Neural cell (in vitro differentiated cells): ENCODE data around the gene SLC13A3. TPM values are rescaled to one million over a fixed set of nuclear protein-coding genes. Genes with fewer than 3 reads are reported as not detected.

ENCODE experiments used
- H2AFZ ChIP-seq: fragments of 200-600, 300-800 bp; sonication (generic), shearing (Covaris generic); 2 replicates; pipeline ENCODE4 v1.6.0; 2014; ENCODE audit warnings: low read depth, mild to moderate bottlenecking, antibody characterized with exemption, low read length, moderate library complexity
- H3F3A ChIP-seq: fragments of 200-600 bp; shearing (Covaris generic); 2 replicates; pipeline ENCODE4 v1.6.1; 2016; ENCODE audit warnings: mild to moderate bottlenecking, moderate library complexity, mixed read lengths, antibody characterized with exemption, low read length; ENCODE audit not compliant: insufficient read depth, poor library complexity, severe bottlenecking
- H3K27ac ChIP-seq: fragments of 200-600, 300-800 bp; sonication (generic), shearing (Covaris generic); 2 replicates; pipeline ENCODE4 v1.5.1; 2014; ENCODE audit warnings: mild to moderate bottlenecking, low read length, moderate library complexity
- H3K27me3 ChIP-seq: fragments of 300-800, 200-600 bp; sonication (generic), shearing (Covaris generic); 2 replicates; pipeline ENCODE4 v1.6.0; 2014; ENCODE audit warnings: mild to moderate bottlenecking, low read depth, low read length, moderate library complexity; ENCODE audit not compliant: insufficient read depth
- H3K36me3 ChIP-seq: fragments of 300-800, 200-600 bp; sonication (generic), shearing (Covaris generic); 2 replicates; pipeline ENCODE4 v1.5.1; 2014; ENCODE audit warnings: mild to moderate bottlenecking, antibody characterized with exemption, low read length, moderate library complexity; ENCODE audit not compliant: insufficient read depth
- H3K4me2 ChIP-seq: fragments of 300-800, 200-600 bp; sonication (generic), shearing (Covaris generic); 2 replicates; pipeline ENCODE4 v1.6.0; 2014; ENCODE audit warnings: mild to moderate bottlenecking, low read length
- H3K4me3 ChIP-seq: fragments of 300-800, 200-600 bp; sonication (generic), shearing (Covaris generic); 2 replicates; pipeline ENCODE4 v1.5.1; 2014; ENCODE audit warnings: mild to moderate bottlenecking, low read length, moderate library complexity
- H3K79me2 ChIP-seq: fragments of 200-600 bp; shearing (Covaris generic); replicated peaks from 2 replicates; pipeline ENCODE4 v1.6.0; 2014; ENCODE audit warnings: mild to moderate bottlenecking, low read length, moderate library complexity; ENCODE audit not compliant: insufficient read depth
- H3K9ac ChIP-seq: fragments of 300-800, 200-600 bp; sonication (generic), shearing (Covaris generic); 2 replicates; pipeline ENCODE4 v1.6.1; 2016; ENCODE audit warnings: mild to moderate bottlenecking, low read length, mixed read lengths
- H3K9me2 ChIP-seq: fragments of 200-600 bp; shearing (Covaris generic); 2 replicates; pipeline ENCODE4 v1.6.1; 2016; ENCODE audit warnings: mild to moderate bottlenecking, low read length, mixed read lengths; ENCODE audit not compliant: insufficient read depth
- H3K9me3 ChIP-seq: fragments of 200-600, 300-800 bp; sonication (generic), shearing (Covaris generic); 2 replicates; pipeline ENCODE4 v1.6.1; 2016; ENCODE audit warnings: mild to moderate bottlenecking, mixed run types, low read length, moderate library complexity, mixed read lengths
- H4K20me1 ChIP-seq: fragments of 200-600 bp; shearing (Covaris generic); 2 replicates; pipeline ENCODE4 v1.6.1; 2016; ENCODE audit warnings: mild to moderate bottlenecking, mixed run types; ENCODE audit not compliant: insufficient read depth
- EP300 ChIP-seq: fragments of 450-650 bp; conservative IDR thresholded peaks from 2 replicates; pipeline ENCODE4 v1.6.1; 2014; ENCODE audit warnings: antibody characterized with exemption, mild to moderate bottlenecking, moderate library complexity; ENCODE audit not compliant: poor library complexity, severe bottlenecking
- MXI1 ChIP-seq: fragments of 450-650 bp; conservative IDR thresholded peaks from 2 replicates; pipeline ENCODE4 v1.6.1; 2014; ENCODE audit warnings: antibody characterized with exemption, mild to moderate bottlenecking; ENCODE audit not compliant: poor library complexity, severe bottlenecking
- TAF1 ChIP-seq: IDR thresholded peaks from 2 replicates; pipeline ENCODE4 v1.6.1; 2012; ENCODE audit warnings: low read depth
- polyA plus RNA-seq: library from polyadenylated mRNA; depleted of rRNA; stranded (reverse); fragments of >200 nt; gene quantifications from 2 replicates; pipeline ENCODE4 v1.2.3, GENCODE V29; 2014
- TF ChIP-seq, protein P1 (sequence below): fragments of 450-650 bp; IDR thresholded peaks from 2 replicates; pipeline ENCODE4 v1.5.1; 2014; ENCODE audit warnings: antibody characterized with exemption, mild to moderate bottlenecking, moderate library complexity; ENCODE audit not compliant: poor library complexity, severe bottlenecking
- TF ChIP-seq, protein P2 (sequence below): IDR thresholded peaks from 2 replicates; pipeline ENCODE4 v1.6.1; 2012; ENCODE audit warnings: borderline replicate concordance

SLC13A3 gene
- polyA plus RNA-seq, 1 donor from 2014 or later: 5.5 TPM

DNA sequence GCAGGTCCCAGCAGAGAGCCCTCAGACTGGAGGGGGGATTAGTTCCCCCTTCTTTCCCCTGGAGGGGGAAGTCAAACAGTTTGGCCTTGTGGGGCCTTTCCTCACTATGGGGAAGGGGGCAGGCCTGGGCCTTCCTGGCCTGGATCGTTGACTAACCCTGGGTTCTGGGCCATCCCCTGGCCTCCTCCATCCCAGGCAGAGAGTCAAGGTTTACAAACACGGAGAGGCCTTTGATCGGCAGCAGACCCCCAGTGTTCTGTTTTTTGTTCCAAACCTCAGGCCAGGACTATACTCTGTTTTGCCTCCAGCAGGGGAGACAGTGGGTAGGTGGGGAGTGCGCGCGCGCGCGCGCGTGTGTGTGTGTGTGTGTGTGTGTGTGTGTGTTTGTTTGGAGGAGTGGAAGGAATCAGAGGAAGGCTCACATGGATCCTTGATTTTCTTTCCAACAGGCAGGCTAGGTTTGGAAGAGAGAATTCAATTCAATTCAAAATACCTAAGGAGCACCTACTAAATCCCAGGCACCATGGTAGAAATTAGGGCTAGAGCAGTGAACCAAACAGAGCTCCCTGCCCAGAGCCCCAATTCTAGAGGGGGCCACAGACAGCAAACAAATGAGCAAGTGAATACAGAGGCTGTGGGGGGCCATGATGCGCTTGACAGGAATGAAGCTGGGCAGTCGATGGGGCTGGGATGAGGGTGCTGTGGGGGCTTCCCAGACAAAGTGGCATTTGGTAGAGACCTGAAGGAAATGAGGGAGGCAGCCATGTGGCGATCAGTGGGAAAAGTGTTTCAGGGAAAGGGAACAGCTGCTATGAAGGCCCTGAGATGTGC lies 23.2 kb upstream of the SLC13A3 start:
- no peaks in the 10 kb centered on the region for H3F3A ChIP-seq
- no peaks in the 10 kb centered on the region for H3K36me3 ChIP-seq
- no peak overlapping the region for H3K4me2 ChIP-seq
- no peaks in the 10 kb centered on the region for H3K27me3 ChIP-seq
- H2AFZ ChIP-seq: no peak overlapping the region
- H3K9ac ChIP-seq: no peak overlapping the region
- H3K9me2 ChIP-seq: no peaks in the 10 kb centered on the region
- H3K79me2 ChIP-seq: no peaks in the 10 kb centered on the region
- no peak overlapping the region for H3K4me3 ChIP-seq
- peaks cover 3% of the 10 kb centered on the region for H3K9me3 ChIP-seq
- H4K20me1 ChIP-seq: no peaks in the 10 kb centered on the region
- TF ChIP-seq TAF1 (no peak), MXI1 (no peak), EP300 (no peak)
- TF ChIP-seq, protein P1, sequence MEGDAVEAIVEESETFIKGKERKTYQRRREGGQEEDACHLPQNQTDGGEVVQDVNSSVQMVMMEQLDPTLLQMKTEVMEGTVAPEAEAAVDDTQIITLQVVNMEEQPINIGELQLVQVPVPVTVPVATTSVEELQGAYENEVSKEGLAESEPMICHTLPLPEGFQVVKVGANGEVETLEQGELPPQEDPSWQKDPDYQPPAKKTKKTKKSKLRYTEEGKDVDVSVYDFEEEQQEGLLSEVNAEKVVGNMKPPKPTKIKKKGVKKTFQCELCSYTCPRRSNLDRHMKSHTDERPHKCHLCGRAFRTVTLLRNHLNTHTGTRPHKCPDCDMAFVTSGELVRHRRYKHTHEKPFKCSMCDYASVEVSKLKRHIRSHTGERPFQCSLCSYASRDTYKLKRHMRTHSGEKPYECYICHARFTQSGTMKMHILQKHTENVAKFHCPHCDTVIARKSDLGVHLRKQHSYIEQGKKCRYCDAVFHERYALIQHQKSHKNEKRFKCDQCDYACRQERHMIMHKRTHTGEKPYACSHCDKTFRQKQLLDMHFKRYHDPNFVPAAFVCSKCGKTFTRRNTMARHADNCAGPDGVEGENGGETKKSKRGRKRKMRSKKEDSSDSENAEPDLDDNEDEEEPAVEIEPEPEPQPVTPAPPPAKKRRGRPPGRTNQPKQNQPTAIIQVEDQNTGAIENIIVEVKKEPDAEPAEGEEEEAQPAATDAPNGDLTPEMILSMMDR: no peak
- TF ChIP-seq, protein P2, sequence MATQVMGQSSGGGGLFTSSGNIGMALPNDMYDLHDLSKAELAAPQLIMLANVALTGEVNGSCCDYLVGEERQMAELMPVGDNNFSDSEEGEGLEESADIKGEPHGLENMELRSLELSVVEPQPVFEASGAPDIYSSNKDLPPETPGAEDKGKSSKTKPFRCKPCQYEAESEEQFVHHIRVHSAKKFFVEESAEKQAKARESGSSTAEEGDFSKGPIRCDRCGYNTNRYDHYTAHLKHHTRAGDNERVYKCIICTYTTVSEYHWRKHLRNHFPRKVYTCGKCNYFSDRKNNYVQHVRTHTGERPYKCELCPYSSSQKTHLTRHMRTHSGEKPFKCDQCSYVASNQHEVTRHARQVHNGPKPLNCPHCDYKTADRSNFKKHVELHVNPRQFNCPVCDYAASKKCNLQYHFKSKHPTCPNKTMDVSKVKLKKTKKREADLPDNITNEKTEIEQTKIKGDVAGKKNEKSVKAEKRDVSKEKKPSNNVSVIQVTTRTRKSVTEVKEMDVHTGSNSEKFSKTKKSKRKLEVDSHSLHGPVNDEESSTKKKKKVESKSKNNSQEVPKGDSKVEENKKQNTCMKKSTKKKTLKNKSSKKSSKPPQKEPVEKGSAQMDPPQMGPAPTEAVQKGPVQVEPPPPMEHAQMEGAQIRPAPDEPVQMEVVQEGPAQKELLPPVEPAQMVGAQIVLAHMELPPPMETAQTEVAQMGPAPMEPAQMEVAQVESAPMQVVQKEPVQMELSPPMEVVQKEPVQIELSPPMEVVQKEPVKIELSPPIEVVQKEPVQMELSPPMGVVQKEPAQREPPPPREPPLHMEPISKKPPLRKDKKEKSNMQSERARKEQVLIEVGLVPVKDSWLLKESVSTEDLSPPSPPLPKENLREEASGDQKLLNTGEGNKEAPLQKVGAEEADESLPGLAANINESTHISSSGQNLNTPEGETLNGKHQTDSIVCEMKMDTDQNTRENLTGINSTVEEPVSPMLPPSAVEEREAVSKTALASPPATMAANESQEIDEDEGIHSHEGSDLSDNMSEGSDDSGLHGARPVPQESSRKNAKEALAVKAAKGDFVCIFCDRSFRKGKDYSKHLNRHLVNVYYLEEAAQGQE: no peak
- no peak overlapping the region for H3K27ac ChIP-seq

DNA sequence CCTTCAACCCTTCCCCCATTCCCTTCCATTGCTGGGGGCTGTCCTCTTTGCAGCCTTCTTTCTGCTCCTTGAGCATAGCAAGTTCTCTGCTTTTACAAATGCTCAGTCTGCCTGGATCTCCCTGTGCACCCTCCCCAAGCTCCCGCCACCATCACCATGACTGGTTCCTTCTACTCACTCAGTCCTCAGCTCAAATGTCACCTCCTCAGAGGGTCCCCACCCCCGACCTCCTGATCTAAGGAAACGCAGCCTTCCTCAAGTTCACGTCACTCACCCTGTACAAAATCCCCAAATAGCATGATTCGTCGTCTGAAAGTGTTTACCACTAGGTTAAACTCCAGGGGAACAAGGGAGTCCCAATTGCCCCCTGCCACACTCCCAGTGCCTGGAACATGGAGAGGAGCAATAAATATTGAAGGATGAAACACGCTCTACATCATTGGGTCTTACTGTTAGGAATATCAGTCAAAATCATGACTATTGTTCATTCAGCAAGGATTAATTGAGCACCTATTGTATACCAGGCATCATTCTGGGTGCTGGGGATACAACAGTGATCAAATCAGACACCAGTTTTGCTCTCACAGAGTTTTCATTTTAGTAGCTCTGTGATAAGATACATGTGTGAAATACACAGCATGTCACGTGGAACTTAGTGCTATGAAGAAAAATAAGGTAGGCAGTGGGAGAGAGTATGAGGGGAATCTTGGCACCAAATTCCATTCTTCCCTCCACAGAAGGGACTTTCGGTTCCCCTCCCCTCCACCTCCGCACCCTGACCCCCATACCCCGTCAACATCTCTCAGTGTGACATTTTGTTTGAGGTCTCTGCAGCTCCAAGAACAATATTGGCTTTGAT lies 22.4 kb upstream of the SLC13A3 start:
- no peaks in the 10 kb centered on the region for H3K79me2 ChIP-seq
- TF ChIP-seq TAF1: no peak
- H3K9me3 ChIP-seq: peaks cover 3% of the 10 kb centered on the region
- H2AFZ ChIP-seq: no peak overlapping the region
- no peak overlapping the region for H3K4me2 ChIP-seq
- no peaks in the 10 kb centered on the region for H3K36me3 ChIP-seq
- H4K20me1 ChIP-seq: no peaks in the 10 kb centered on the region
- no peak overlapping the region for H3K9ac ChIP-seq
- H3F3A ChIP-seq: no peaks in the 10 kb centered on the region
- no peak overlapping the region for H3K27ac ChIP-seq
- H3K9me2 ChIP-seq: no peaks in the 10 kb centered on the region
- no peaks in the 10 kb centered on the region for H3K27me3 ChIP-seq
- H3K4me3 ChIP-seq: no peak overlapping the region
